Midbrain (tissue), 1 donor: Measurements from ENCODE around the gene PDYN.

ENCODE experiments used
- DNase-seq: peaks from one replicate; lab custom pipeline; 2025; lab: John Stamatoyannopoulos, UW

The PDYN gene

DNA sequence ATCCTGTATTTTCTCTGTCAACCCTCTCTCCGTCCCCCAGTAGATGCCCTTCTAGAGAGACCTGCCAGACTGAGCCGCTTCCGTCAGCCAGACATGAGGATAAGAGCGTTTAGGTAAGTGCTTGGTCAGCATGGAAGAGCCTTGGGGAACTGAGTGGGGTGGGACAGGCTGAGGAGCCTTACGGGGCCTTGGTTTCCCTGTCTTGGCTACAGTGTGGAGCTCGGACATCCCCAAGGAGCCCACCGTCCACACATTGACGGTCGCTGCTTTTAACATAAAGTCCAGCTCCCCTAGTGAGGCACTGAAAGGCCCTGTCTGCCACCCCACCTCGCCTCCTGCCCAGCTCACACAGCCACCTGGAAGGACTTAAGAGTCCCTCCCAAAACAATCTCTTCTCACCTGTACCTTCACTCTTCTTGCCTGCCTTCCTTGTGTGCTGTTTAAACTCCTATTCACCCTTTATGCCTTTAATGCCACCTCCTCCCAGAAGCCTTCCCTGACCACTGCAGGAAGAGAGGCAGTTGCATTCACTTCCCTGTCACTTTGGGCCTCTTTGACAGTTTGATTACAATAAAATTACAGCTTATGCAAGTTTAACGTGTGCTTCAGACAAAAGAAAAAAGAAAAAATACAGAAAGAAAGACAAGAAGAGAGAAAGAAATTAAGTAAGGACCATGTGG, 42.3 kb downstream of the PDYN start:
- no peak for DNase-seq

GRCh38 chr20:1950836-1951235, 43.0 kb downstream of the PDYN start:
- DNase-seq: no peak

DNA sequence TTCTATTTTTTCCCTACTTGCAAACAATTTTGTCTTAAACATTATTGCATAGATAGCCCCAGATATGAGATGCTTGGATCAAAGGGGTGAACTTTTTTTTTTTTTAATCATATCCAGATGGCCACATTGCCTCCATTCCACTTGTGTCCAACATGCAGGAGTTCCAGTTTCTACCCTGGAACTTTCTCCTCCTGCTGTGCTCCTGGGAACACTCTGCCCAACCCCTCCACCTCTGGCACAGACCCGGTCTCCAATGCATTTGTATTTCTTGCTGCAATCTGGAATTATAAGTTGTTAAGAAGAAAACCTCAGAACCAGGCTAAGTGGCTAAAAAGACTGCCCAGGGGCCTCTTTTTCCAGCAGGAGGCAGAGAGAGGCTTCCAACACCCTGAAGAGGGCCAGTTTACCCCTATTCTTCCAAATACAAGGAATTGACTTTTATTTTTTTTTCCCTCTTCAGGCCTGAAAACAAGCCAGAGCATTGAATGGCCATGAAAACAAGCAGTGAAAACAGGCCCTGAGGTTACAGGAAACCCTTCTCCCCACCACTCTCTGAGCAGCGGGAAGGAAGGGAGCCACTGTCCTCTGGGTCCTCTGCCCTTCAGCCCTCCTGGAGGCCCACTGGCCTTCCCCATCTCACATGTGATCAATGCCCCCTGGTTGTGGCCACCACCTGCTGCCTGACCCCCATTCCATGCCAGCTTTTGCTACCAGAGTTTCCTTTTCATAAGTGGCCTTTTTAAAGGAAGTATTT, 44.3 kb downstream of the PDYN start:
- DNase-seq: peak; percentile 47

GRCh38 chr20:1947535-1947846, 46.4 kb downstream of the PDYN start:
- no peak for DNase-seq

- DNase-seq: no peak
Measured at GRCh38 chr20:1946762-1947534, 46.9 kb downstream of the PDYN start.

DNA sequence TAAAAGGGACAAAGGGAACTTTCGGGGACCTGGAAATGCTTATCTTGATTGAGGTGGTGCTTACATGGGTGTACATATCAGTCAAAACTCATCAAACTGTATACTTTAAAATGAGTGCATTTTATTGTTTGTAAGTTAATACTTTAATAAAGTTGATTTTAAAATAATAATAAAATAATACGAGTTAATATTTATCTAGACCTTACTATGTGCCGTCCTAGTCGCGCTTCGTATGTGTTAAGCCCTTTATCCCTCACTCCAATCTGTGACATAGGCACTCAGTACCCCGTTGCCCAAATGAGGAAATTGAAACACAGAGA, 47.5 kb downstream of the PDYN start:
- DNase-seq: no peak

GRCh38 chr20:1945660-1946059, 48.2 kb downstream of the PDYN start:
- no peak for DNase-seq

DNA sequence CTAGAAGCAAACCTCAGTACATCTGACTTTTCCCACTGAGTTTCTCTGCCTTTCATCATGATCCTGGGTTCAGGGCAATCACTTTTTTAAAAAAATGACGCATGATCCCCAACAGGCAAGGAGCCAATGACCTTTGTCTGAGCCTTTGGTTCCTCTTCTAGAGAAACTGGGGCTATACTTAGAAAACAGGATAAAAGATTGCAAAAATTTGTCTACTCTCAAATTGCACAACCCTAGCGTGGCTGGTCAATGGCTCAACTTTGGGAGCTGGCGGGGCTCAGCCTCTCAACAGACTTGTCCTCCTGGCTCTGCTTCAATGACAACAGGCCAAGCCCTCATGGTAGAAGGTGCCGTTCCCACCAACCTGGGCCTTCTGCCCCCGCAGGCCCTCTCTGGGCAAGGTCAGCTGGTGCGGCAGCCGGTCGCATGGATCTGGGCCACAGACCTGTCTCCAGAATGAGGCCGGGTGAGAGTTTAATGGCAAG, 48.7 kb downstream of the PDYN start:
- DNase-seq: peak; percentile 65

DNA sequence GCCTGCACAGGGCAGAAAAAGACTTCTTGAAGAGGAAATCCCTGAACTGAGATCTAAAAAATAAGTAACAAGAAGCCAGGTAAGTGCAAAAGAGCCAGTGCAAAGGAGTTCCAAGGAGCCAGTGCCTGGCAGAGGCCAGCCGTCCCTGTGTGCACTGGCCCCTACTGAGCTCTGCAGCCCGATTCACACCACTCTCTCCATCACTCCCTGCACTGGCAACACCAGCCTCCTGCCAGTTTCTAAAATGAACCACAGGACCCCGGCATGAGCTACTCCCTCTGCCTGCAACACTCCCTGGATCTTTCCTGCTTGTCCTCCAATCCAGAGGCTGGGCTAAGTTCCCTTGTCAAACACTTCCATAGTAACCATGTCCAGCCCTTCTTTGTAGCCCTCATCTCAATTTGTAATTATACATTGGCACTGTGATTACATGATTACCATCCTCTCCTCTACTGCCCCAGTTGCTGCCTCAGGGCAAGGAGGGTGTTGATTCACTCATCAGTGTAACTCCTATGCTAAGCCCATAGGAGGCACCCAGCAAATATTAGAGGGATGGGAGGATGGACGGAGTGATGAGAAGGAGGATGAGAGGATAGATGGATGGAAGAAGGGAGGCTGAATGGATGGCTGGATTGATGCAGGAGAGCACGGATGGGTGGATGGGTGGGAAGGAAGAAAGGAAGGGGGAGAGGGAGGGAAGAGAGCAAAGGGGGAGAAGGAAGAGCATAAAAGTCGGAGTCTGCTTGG, 49.3 kb downstream of the PDYN start:
- DNase-seq: no peak

- no peak for DNase-seq
Measured at GRCh38 chr20:1943275-1944002, 50.4 kb downstream of the PDYN start.

DNA sequence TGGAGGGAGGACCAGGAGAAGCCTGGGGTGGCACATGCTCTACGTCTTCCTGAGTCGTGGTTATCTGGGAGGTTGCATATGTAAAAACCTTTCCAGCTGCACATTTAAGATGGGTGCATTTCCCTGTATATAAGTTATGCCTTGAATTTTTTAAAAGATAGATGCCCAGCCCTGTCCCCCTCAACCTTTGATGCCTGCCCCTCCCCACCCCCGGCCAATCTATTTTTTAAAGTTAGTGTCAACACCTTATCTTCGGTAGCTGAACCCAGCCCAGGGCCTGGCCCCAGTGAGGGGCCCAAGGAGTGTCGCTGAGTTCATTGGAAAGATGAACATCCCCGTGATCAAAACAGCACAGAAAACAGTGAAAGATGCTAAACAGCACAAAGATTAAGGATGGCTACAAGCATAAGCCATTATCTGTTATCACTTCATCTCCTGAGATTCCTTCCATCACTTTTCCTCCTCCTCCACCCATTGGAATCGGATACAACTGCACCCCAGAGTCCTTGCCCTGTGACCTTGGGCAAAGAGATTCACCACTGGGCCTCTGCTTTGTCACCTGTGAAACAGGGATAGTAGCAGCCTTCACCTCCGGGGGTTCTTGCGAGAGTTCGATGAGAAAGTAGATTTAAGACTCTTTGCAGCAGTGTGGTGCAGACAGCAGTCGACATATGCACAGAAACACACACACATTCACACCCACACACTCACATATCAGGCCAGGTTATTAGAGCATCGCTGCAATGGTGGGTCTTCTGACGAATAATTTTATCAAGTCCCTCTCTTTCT, 51.2 kb downstream of the PDYN start:
- DNase-seq: no peak

GRCh38 chr20:1942061-1942460, 51.8 kb downstream of the PDYN start:
- no peak for DNase-seq

DNA sequence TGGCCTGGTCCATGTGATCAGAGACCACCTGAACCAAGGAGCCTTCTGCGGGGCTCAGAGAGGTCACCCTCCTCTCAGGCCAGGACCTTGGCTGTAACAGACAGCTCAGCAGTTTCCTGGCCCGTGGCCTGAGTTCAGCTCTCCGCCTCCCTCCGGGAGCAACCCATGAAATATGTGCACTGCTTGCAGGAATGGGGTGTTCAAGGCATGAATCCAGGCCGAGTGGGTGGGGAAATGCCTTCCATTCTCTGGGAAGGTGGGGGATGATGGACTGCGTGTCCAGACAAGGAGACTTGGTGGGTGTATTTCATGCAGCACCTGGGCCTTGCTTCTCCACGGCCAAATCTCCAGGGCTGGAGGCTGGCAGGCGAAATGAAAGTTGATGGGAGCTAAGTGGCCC, 52.6 kb downstream of the PDYN start:
- no peak for DNase-seq

DNA sequence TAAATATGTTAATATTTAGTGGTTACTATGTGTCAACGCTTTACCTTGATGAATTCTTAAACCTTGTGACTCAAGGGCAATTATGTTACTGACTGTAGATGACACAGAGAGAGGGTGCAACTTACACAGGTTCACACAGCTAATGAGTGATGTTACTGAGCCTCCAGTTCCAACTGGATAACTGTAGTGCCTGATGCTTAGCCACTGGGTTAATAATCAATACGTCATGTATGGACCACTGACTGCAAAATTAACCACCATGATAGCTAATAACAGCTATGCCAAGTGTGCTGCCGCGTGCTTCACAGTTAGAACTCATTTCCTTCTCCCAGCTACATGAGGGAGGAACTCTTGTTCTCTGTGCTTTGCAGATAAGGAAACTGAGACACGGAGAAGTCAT, 53.3 kb downstream of the PDYN start:
- DNase-seq: no peak

GRCh38 chr20:1939270-1939595, 54.6 kb downstream of the PDYN start:
- no peak for DNase-seq

DNA sequence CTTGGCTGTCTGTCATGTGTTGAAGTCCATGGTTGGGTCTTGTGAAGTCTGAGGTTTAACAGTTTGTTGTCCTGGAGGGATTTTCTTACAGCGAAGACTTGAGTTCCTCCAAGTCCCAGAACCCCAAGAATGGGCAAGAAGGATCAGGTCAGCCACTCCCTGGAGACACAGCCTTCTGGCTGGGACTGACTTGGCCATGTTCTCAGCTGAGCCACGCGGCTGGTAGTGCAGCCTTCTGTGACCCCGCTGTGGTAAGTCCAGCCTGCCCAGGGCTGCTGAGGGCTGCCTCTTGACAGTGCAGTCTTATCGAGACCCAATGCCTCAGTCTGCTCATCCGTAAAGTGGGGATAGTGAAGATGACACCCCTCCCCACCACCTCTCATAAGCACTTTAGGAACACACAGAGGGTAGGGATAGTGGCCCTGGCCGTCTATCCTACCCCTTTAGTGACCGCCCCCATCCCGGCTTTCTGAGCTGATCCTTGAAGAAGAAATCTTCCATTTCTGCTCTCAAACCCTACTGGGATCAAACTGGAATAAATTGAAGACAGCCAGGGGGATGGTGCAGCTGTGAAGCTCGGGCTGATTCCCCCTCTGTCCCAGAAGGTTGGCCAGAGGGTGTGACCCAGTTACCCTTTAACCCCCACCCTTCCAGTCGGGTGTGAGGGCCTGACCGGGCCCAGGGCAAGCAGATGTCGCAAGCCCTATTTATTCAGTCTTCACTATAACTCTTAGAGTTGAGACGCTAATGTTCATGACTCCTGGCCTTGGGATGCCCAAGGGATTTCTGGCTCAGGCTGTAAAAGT, 55.2 kb downstream of the PDYN start:
- no peak for DNase-seq

GRCh38 chr20:1937316-1937976, 56.4 kb downstream of the PDYN start:
- DNase-seq: no peak

DNA sequence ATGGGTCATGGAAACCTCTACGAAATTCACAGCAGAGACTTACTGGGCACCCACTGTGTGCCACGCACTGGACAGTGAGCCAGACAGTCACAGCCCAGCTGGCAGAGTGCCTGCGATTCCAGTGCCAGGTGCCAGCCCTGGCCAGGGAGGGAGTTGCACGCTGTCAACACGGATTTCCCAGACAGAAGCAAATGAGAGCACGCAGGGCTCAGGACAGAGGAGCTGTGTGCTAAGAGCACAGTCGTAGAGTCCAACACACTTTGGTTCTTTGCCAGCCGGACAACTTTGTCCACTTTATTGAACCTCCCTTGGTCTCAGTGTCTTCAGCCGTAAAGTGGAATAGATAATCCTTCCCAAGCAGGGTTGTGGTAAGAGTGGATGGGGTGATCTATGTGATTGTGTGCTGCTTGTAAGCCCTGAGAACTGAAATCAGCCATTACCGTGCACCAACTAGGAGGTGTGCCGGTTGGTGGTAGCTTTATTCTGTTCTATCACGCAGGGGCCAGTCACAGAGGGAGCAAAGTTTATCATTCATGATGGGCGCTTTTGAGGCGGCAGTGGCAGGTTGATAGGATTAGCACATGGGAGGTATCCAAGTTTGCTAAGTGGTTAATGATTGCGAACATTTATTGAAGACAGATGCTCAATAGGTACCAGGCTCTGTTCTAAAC, 58.0 kb downstream of the PDYN start:
- peak; percentile 88 for DNase-seq
